Activated naive CD4-positive, alpha-beta T cell (primary cell): ENCODE data around the gene FRMD6.
A peak's percentile ranks its signal among the peaks of the same experiment; 100 is the strongest.
"Not testable (repeated sequence)": the region's sequence is repeated elsewhere in the genome, so short reads cannot be mapped to it uniquely, and the experiment has no call there.

Source experiments
- DNase-seq, 4 experiments: peaks; one replicate each; lab custom pipeline; 2025; lab: John Stamatoyannopoulos, UW

FRMD6 gene

DNA sequence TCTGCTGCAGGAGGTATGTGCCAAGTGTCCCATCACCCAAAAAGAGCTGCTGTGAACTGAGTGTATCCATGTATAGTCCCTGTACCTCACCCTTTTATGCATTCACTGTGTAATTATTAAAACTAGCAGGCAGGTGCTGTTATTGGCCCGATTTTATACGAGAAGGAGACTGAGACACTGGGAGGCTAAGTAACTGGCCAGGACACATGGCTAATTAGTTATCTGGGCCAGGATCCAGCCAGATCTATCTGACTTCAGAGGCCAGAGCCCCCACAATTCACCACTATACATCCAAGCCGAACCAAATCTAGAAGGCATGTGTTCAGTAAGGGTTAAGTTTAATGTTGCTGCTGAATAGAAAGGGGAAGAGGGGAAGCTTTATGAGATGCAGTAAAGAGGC is 73.4 kb downstream of the FRMD6 start:
- no peak for DNase-seq

DNA sequence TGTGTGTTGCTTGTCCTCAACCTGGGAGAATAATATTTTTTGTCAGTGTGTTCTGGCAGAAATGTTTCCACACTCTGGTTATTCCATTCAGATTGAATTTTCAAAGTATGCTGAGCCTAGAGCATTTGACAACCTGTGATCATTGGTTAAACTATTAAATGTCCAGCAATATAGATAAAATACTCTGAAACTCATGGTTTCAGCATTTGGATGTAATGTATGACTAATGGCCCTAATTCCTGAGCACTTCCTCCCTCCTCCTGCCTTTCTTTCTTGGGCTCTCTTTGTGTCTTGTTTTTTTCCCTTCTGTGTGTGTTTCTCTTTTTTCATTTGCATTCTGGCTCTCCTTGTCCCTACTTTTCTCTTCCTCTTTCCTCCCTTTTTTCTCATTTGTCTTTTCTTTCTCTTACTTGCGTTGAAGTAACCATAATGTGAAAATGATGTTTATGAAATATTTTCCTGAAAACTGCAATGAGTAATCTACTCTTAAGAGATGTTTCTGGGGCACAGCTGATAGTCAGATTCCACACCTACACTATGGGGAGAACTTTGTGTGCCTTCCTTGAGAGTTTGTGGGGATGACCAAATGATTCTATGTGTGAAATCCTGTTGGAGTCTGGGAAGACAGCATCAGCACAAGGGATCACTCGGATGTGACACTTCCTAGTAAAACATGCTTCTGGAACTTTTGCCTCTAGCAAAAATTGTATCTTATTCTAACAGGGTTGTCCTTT is 74.6 kb downstream of the FRMD6 start:
- no peak for DNase-seq

DNA sequence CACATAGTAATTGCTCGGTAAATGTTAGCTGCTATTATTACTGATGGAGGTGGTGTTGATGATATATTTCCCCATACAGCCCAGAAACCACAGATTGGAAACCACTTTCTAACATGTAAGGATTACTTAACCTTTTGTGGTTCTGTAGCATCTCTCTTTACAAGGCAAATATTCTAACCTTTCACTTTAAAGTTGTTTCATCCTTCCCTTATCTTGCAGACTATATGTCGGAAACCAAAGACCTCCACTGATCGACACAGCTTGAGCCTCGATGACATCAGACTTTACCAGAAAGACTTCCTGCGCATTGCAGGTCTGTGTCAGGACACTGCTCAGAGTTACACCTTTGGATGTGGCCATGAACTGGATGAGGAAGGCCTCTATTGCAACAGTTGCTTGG is 75.8 kb downstream of the FRMD6 start:
- no peak for DNase-seq

DNA sequence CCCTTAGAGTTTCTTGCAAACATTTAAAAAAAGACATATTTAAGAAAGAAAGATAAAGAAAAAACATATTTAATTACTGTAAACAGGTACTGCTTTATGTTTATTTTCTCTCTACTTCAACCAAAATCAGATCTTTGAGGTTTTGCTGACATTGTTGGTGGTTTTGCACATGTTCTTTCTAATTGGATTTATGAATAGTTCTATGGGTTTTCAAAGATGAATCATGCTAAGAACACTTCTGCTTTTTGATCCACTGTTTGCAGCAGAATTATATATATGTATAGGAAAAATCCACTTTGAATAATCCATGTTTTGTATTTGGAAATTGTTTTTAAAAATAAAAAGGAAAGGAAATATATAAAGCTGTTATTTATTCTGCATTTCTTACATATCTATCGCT is 78.4 kb downstream of the FRMD6 start:
- DNase-seq, result no peak

DNA sequence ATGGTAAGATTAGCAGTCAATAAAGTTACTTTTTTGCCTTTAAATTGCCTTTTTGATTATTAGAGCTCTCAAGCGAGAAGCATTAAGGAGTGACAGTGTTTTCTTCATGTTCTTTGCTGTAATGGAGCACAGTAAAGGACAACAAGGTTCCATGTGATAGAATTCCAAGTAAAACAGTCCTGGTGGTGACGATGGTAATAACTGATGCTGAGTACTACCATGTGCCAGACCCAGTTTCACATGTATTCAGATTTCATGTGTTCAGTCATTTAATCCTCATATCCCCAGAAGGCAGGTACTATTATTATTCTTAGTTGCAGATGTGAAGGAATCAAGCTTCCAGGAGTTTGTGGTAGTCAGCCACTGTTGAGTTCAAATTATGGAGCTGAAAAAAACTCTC is 79.0 kb downstream of the FRMD6 start:
- DNase-seq, result no peak

DNA sequence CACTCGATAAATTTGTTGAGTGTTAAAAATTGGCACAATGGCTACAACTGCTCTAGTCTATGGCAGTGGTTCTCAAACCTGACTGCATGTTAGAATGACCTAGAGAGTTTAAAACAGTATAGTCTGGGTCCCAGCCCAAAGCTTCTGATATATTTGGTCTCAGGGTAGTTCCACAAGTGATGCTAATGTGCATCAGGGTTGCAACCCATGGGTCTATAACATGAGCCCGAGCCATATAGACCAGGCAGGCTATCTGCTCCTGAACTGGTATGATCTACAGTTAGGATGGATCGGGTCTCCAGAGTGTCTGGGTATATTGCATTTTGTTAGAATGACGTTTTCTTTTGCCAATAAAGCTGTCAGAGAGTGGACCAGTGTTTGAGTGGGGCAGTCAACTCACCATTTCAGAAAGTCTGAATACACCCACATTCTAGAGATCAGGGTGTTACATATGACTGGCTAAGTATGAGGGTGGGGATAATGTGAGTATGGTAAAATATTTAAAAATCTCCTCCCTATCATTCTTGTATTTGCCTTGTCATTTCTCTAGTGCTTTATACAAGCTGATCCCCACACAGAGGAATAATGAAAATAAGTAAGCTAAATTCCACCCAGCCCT is 80.9 kb downstream of the FRMD6 start:
- DNase-seq, result no peak

DNA sequence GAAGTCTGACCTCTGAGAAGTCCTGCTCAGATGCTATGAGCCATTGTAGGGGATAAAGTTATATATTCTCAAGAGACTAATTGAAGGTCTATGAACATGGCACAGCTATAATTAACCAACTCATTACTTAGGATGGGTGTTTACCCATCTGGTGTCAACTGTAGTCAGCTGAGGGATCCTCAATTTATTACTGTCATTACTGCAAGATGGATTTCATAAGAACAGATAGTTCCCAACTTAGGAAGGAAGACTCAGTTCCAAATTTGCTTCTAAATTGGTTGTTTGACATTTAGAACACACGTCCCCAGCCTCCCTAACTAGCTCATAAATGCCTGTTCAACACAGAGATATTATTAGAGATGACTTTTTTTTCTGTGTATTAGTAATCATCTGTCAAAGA is 81.4 kb downstream of the FRMD6 start:
- no peak for DNase-seq

DNA sequence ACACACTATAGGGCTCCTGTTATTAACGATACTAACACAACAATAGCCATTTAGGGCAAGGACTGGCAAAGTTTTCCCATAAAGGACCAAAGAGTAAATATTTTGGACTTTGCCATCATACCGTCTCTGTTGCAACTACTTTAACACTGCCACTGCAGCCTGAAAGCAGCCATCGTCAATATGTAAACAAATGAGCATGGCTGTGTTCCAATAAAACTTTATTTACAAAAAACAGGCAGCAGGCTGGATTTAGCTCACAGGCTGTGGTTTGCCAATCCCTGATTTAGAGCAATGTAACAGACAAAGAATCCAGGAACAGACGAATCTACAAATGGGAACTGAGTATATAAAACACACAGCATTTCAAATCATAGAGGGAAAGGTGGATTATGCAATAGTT is 84.1 kb downstream of the FRMD6 start:
- DNase-seq, result no peak

DNA sequence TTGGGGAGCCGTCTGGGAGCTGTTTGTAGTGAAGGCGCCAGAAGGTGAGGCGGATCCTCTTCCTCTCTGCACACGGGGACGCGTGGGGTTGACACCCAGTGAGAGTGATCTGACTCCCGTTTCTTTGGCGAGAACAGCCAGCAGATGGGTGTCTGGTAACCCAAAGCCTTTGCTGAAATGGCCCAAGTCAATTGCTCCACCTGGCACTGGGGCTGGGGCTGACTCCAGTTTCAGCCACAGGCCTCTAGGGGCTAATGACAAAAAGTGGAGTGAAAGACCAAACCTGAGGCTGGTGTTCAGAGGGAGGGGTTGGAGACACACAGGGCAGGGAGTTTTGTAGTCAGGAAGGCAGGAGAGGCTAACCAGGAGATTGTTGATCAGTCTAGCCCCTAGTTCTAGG is 87.0 kb downstream of the FRMD6 start:
- DNase-seq, result no peak

DNA sequence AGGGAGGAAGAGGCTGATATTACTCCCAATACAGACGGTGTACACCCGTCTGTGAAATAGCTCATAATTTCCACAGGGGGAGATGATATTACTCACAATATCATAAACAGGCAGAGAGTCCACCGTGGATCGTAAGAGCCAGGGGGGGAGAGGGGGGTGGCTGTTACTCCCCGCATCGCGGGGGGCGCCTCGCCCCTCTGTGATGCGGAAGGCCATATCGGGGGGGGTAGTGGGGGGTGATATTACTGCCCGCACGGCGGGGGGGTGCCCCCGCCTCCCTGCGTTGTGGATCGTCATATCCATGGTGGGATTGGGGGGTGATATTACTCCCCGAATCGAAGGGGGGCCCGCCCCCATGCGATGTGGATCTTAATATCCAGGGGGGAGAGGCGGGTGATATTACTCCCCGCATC is 91.9 kb downstream of the FRMD6 start:
- no peak for DNase-seq

DNA sequence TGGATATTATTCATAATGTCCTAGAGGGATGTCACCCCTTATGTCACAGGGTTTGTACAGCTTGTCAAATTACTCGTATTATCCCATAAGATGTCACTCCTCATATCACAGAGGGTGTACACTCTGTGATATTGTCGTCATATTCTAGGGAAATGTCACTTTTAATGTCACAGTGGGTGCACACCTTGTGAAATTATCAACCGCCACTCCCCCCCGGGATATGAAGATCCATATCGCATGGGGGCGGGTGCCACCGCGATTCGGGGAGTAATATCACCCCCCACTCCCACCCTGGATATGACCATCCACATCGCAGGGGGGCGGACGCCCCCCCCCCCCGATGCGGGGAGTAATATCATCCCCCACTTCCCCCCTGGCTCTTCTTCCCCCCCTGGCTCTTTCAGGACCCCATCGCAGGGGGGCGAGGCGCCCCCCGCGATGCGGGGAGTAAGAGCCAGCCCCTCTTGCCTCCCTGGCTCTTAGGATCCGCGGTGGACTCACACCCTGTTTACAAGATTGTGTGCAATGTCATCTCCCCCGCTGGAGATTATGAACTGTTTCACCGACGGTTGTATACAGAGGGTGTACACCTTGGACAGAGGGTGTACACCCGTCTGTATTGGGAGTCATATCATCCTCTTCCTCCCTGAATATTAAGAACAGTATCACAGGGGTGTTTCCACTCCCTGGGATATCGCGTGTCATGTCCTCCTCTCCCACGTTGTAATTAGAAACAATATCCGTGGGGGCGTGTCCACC is 92.8 kb downstream of the FRMD6 start:
- no peak for DNase-seq

DNA sequence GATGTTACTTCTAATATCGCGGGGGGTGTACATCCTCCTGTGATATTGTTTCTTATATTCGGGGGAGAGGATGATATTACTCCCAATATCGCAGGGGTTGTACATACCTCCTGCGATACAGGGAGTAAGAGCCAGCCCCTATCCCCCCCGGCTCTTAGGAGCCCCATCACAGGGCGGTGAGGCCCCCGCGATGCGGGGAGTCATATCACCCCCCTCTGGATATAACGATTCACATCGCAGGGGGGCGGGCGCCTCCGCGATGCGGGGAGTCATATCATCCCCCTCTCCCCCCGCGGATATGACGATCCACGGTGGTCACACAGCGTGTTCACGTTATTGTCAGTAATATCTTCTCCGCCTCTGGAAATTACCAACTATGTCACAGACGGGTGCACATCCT is 95.1 kb downstream of the FRMD6 start:
- DNase-seq, result not testable (repeated sequence)

DNA sequence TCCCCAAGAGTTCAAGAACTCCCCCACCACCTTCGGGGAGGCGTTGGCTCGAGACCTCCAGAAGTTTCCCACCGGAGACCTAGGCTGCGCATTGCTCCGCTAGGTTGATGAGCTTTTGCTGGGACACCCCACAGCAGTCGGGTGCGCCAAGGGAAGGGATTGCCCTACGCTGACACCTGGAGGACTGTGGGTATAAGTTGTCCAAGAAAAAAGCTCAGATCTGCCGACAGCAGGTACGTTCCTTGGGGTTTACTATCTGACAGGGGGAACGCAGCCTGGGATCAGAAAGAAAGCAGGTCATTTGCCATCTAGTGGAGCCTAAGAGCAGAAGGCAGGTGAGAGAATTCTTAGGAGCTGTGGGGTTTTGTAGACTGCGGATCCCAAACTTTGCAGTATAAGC is 98.8 kb downstream of the FRMD6 start:
- DNase-seq, result no peak

DNA sequence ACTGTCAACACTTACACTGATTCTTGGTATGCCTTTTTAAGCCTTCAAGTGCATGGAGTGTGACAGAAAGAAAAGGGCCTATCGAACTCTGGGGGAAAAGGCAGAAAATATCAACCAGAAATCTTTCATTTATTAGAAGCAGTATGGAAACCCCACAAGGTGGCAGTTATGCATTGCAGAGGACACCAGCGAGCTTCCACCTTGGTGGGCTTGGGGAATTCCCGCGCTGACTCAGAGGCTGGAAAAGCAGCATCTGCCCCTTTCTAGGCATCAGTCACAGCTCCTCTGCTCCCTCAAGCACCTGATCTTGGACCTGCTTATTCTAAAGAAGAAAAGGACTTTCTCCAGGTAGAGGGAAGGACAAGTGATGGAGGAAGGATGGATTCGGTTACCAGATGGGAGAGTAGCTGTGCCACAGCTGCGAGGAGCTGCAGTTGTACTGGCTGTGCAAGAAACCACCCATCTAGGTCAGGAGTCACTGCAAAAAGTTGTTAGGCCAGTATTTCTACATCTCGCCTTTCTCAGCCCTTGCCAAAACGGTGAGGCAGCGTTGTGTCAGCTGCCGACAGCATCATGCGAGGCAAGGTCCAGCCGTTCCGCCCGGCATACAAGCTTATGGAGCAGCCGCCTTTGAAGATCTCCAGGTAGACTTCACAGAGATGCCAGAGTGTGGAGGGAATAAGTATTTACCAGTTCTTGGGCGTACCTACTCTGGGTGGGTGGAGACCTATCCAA is 100.1 kb downstream of the FRMD6 start:
- DNase-seq, result not testable (repeated sequence)

DNA sequence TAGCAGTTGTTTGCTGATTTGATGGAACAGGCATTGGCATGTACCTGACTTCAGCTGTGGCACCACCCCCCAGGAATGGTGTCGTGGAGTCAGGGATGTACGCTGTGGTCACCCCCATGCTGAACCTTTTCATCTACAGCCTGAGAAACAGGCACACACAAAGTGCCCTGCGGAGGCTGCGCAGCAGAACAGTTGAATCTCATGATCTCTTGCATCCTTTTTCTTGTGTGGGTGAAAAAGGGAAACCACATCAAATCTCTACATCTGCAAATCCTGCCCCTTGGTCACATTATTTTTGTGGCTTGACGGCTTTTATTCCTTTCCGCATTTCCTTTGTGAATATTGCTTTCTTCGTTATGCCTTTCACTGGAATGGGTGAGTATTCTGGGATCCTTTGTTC is 106.0 kb downstream of the FRMD6 start:
- not testable (repeated sequence) for DNase-seq

DNA sequence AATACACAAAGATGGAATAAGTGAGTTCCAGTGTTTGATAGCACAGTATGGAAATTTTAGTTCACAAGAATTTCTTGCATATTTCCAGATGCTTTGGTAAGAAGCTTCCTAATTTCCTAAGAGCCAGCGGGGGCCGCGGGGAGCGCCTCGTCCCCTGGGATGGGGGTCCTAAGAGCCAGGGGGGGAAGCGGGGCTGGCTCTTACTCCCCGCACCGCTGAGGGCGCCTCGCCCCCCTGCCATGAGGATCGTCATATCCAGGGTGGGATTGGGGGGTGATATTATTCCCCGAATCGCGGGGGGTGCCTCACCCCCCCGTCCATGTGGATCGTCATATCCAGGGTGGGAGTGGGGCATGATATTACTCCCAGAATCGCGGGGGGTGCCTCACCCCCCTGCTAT is 108.2 kb downstream of the FRMD6 start:
- no peak for DNase-seq

DNA sequence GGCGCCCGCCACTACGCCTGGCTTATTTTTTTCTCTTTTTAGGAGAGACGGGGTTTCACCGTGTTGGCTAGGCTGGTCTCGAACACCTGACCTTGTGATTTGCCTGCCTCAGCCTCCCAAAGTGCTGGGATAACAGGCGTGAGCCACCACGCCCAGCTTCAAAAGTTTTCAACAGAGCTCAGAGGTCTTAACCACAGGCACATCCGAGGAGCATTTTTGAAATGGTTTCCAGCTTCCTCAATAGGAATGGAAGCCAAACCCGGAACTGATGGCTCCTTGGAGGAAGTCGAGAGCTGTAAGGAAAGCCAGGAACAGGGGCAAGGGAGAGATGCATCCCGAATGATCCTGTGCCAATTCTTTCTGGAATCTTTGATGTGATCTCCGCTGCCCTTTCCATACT is 114.0 kb downstream of the FRMD6 start:
- DNase-seq, result not testable (repeated sequence)

DNA sequence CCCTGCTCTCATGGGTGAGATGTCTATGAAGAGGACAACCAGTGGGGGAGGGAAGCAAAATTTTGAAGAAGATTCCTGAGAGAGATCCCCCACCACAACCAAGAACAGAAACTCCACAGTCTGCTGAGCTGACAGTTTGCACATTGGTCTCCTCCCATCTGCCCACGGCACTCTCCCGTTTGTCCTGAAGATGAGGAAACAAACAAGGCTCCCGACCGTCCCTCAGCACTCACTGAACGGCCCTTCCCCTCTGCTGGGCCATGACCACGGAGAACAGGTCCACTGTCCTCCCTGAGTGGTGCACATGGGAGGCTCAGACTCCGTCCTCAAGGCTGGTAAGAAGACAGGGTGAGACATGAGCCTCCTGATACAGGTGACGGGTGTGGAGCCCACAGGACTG is 114.9 kb downstream of the FRMD6 start:
- not testable (repeated sequence) for DNase-seq

DNA sequence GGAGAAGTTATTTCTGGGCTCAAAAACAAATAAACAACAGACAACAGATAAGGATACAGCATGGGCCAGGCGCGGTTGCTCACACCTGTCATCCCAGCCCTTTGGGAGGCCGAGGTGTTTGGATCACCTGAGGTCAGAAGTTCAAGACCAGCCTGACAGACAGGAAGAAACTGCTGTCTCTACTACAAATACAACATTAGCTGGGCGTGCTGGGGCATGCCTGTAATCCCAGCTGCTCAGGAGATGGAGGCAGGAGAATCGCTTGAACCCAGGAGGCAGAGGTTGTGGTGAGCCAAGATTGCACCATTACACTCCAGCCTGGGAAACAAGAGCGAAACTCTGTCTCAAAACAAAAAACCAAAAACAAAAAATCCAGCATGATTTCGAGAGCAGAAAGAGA is 117.6 kb downstream of the FRMD6 start:
- not testable (repeated sequence) for DNase-seq

DNA sequence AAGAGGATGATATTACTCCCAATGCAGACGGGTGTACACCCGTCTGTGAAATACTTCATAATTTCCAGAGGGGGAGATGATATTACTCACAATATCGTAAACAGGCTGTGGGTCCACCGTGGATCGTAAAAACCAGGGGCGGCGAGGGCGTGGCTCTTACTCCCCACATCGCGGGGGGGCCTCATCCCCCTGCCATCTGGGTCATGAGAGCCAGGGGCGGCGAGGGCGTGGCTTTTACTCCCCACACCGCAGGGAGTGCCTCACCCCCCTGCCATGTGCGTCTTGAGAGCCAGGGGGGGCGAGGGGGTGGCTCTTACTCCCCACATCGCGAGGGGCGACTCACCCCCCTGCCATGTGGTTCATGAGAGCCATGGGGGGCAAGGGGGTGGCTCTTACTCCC is 122.5 kb downstream of the FRMD6 start:
- DNase-seq, result no peak

DNA sequence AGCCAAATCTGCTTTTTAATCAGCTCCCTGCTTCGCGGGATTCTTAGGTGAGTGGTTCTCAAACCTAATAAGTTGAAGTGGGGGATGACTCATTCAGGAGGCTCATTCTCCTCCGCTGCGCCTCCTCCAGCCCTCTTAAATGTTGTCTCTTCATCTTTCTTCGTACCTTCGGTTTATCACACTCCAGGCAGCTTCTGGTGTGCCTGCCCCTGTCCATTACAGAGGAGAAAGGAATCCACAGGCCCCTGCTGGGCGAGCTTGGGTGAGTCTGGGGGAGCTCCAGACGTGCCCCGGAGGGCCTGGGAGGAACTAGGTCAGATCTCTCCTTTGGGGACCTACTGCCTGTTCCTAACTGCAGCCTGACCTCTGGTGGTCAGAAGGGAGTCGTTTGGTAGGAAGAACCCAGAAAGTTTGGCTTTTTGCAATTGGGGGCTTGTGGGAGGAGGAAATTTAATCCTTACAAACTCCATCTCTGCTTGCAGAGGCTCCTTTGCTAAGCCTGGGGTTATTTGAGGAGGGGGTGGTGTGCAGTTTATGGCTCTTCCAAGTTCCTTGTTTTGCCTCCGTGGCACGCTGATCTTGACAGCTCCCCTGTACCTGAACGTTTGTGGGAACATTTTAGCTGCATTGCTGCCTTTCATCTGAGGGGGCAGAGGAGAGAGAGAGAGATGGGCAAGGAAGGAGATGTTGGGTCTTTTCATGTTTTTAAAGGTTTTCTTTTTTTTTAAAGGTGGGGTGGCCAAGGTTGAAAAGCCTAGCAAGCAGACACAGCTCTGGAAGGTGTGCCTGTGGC is 124.6 kb downstream of the FRMD6 start:
- peak in 1 of 4 experiments; percentile 4 for DNase-seq
